Right lung (tissue), 5 donors: ENCODE results near the gene ZBTB20. TPM values are rescaled to one million over a fixed set of nuclear protein-coding genes. Genes with fewer than 3 reads are reported as not detected.

ENCODE experiments used
- DNase-seq, 2 donors: peaks; one replicate each; pipeline ENCODE4 v3.0.0-alpha.2; 2013
- polyA plus RNA-seq, 5 donors: library from polyadenylated mRNA; unstranded; fragments of 120-200 nt; gene quantifications; one replicate each; pipeline versions ENCODE4 v1.2.1 to v1.2.3, GENCODE V29; 2013; ENCODE audit warnings: inconsistent platforms in 1 of 5, low replicate concordance in 1 of 5; ENCODE audit not compliant: insufficient read length in 5 of 5, insufficient read depth in 1 of 5

The ZBTB20 gene
- polyA plus RNA-seq, 5 donors = 0.86 to 5.4 (median 4.4) TPM

- DNase-seq = no peak
These were observed 126.0 kb downstream of the ZBTB20 start for GRCh38 chr3:115021061-115021460.

GRCh38 chr3:115019900-115020299 is 127.2 kb downstream of the ZBTB20 start:
- no peak for DNase-seq

- DNase-seq = no peak
These were observed 128.4 kb downstream of the ZBTB20 start for GRCh38 chr3:115018694-115019093.

GRCh38 chr3:115007966-115008365 is 139.1 kb downstream of the ZBTB20 start:
- no peak for DNase-seq

- DNase-seq = no peak
These were observed 142.6 kb downstream of the ZBTB20 start for GRCh38 chr3:115004201-115005140.

- no peak for DNase-seq
These were observed 148.0 kb downstream of the ZBTB20 start for GRCh38 chr3:114998971-114999579.

GRCh38 chr3:114994554-114995341 is 152.3 kb downstream of the ZBTB20 start:
- DNase-seq = no peak

- DNase-seq = peak in 1 of 2 donors; percentile 10
These were observed 161.3 kb downstream of the ZBTB20 start for GRCh38 chr3:114985776-114986175.

GRCh38 chr3:114983248-114983647 is 163.8 kb downstream of the ZBTB20 start:
- no peak for DNase-seq

- no peak for DNase-seq
These were observed 172.7 kb downstream of the ZBTB20 start for GRCh38 chr3:114974387-114974786.

GRCh38 chr3:114973536-114973935 is 173.6 kb downstream of the ZBTB20 start:
- no peak for DNase-seq

GRCh38 chr3:114967168-114967567 is 179.9 kb downstream of the ZBTB20 start:
- no peak for DNase-seq

GRCh38 chr3:114962189-114962588 is 184.9 kb downstream of the ZBTB20 start:
- DNase-seq = no peak

GRCh38 chr3:114958930-114959329 is 188.2 kb downstream of the ZBTB20 start:
- no peak for DNase-seq

- DNase-seq = no peak
These were observed 193.3 kb downstream of the ZBTB20 start for GRCh38 chr3:114953800-114954199.

- no peak for DNase-seq
These were observed 193.8 kb downstream of the ZBTB20 start for GRCh38 chr3:114953215-114953799.

GRCh38 chr3:114942773-114943172 is 204.3 kb downstream of the ZBTB20 start:
- no peak for DNase-seq

GRCh38 chr3:114941626-114942309 is 205.3 kb downstream of the ZBTB20 start:
- no peak for DNase-seq

- no peak for DNase-seq
These were observed 207.2 kb downstream of the ZBTB20 start for GRCh38 chr3:114939920-114940319.

GRCh38 chr3:114933407-114933806 is 213.7 kb downstream of the ZBTB20 start:
- DNase-seq = no peak
